Measurements from ENCODE around the gene CIITA.

Gene CIITA

GRCh38 chr16:10867199-10867598 is 9.8 kb upstream of the CIITA start:
- Histone ChIP-seq H3K27me3 (ENCODE audit: low read length) (no peaks in the 10 kb centered on the region), H3K4me2 (ENCODE audit: low read depth, low read length, poor library complexity, severe bottlenecking) (no peak overlapping the region), H3K4me3 (ENCODE audit: insufficient read depth, low read length, poor library complexity, severe bottlenecking) (no peak overlapping the region), H3K9me2 (replicated peaks; ENCODE audit: insufficient read depth, low read length) (no peaks in the 10 kb centered on the region), H2AFZ (ENCODE audit: low read depth, low read length, severe bottlenecking) (no peak overlapping the region), H3K9ac (ENCODE audit: low read length) (no peak overlapping the region), H3K9me3 (ENCODE audit: insufficient read depth, low read length) (no peaks in the 10 kb centered on the region), H3K79me2 (ENCODE audit: insufficient read depth, low read length) (no peaks in the 10 kb centered on the region), H3K36me3 (ENCODE audit: low read length) (no peaks in the 10 kb centered on the region; the same call in 1 of the 2 replicates), H3F3A (ENCODE audit: insufficient read depth) (peaks cover 16% of the 10 kb centered on the region; the same call in 1 of the 2 replicates), H3K27ac (ENCODE audit: low read depth, low read length) (no peak overlapping the region; the same call in 1 of the 2 replicates), H4K20me1 (ENCODE audit: low read depth, low read length) (no peaks in the 10 kb centered on the region)
- TF ChIP-seq EZH2phosphoT487 (conservative IDR thresholded peaks at IDR 0.05; ENCODE audit: low read length) = no peak
- TF ChIP-seq, protein P1, sequence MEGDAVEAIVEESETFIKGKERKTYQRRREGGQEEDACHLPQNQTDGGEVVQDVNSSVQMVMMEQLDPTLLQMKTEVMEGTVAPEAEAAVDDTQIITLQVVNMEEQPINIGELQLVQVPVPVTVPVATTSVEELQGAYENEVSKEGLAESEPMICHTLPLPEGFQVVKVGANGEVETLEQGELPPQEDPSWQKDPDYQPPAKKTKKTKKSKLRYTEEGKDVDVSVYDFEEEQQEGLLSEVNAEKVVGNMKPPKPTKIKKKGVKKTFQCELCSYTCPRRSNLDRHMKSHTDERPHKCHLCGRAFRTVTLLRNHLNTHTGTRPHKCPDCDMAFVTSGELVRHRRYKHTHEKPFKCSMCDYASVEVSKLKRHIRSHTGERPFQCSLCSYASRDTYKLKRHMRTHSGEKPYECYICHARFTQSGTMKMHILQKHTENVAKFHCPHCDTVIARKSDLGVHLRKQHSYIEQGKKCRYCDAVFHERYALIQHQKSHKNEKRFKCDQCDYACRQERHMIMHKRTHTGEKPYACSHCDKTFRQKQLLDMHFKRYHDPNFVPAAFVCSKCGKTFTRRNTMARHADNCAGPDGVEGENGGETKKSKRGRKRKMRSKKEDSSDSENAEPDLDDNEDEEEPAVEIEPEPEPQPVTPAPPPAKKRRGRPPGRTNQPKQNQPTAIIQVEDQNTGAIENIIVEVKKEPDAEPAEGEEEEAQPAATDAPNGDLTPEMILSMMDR (IDR thresholded peaks at IDR 0.05; ENCODE audit: insufficient read depth, low read length, poor library complexity, severe bottlenecking) = no peak

DNA sequence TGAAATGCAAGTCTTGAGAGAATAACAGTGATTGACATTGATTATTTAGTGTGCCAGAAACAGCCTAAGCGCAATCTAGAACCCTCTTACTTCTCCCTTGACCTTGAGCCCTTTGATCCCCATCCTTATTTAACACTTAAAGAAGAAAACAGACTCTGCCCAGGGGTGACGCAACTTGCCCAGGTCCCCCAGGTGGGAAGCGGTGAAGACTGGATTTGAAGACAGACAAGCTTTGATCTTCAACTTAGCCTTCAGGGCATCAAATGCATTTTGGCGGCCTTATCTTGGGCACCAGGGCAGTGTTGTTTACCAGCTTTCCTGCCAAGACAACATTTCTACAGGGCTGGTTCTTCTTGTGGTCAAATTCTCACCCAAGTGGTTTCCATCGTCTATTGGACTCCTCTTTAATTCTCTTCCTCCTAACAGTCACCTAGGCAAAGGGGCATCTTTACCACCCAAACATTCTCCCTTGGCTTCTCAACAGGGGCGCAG is 8.9 kb upstream of the CIITA start:
- H3K9me2 ChIP-seq (replicated peaks; ENCODE audit: insufficient read depth, low read length) = no peaks in the 10 kb centered on the region
- no peak overlapping the region for H3K4me3 ChIP-seq (ENCODE audit: insufficient read depth, low read length, poor library complexity, severe bottlenecking)
- no peaks in the 10 kb centered on the region for H4K20me1 ChIP-seq (ENCODE audit: low read depth, low read length)
- peaks cover 16% of the 10 kb centered on the region; the same call in 1 of the 2 replicates for H3F3A ChIP-seq (ENCODE audit: insufficient read depth)
- no peaks in the 10 kb centered on the region; the same call in 1 of the 2 replicates for H3K36me3 ChIP-seq (ENCODE audit: low read length)
- peak overlapping the region; percentile 61 for H3K27ac ChIP-seq (ENCODE audit: low read depth, low read length)
- no peak for TF ChIP-seq EZH2phosphoT487 (conservative IDR thresholded peaks at IDR 0.05; ENCODE audit: low read length)
- TF ChIP-seq, protein P1 (IDR thresholded peaks at IDR 0.05; ENCODE audit: insufficient read depth, low read length, poor library complexity, severe bottlenecking) = no peak
- H3K4me2 ChIP-seq (ENCODE audit: low read depth, low read length, poor library complexity, severe bottlenecking) = peak overlapping the region; percentile 51
- H3K79me2 ChIP-seq (ENCODE audit: insufficient read depth, low read length) = no peaks in the 10 kb centered on the region
- H3K27me3 ChIP-seq (ENCODE audit: low read length) = no peaks in the 10 kb centered on the region
- H3K9me3 ChIP-seq (ENCODE audit: insufficient read depth, low read length) = no peaks in the 10 kb centered on the region
- peak overlapping the region; percentile 28 for H2AFZ ChIP-seq (ENCODE audit: low read depth, low read length, severe bottlenecking)
- H3K9ac ChIP-seq (ENCODE audit: low read length) = peak overlapping the region; percentile 31; the same call in 1 of the 2 replicates

GRCh38 chr16:10868596-10869469 is 8.2 kb upstream of the CIITA start:
- H3K9me3 ChIP-seq (ENCODE audit: insufficient read depth, low read length) = no peaks in the 10 kb centered on the region
- H3K36me3 ChIP-seq (ENCODE audit: low read length) = no peaks in the 10 kb centered on the region; the same call in 1 of the 2 replicates
- no peaks in the 10 kb centered on the region for H3K27me3 ChIP-seq (ENCODE audit: low read length)
- TF ChIP-seq, protein P1 (IDR thresholded peaks at IDR 0.05; ENCODE audit: insufficient read depth, low read length, poor library complexity, severe bottlenecking) = no peak
- TF ChIP-seq EZH2phosphoT487 (conservative IDR thresholded peaks at IDR 0.05; ENCODE audit: low read length) = no peak
- peak overlapping the region; percentile 31; the same call in 1 of the 2 replicates for H3K9ac ChIP-seq (ENCODE audit: low read length)
- no peaks in the 10 kb centered on the region for H3K79me2 ChIP-seq (ENCODE audit: insufficient read depth, low read length)
- H4K20me1 ChIP-seq (ENCODE audit: low read depth, low read length) = no peaks in the 10 kb centered on the region
- peak overlapping the region; percentile 51 for H3K4me2 ChIP-seq (ENCODE audit: low read depth, low read length, poor library complexity, severe bottlenecking)
- H3F3A ChIP-seq (ENCODE audit: insufficient read depth) = peaks cover 16% of the 10 kb centered on the region; the same call in 1 of the 2 replicates
- peak overlapping the region; percentile 28 for H2AFZ ChIP-seq (ENCODE audit: low read depth, low read length, severe bottlenecking)
- no peaks in the 10 kb centered on the region for H3K9me2 ChIP-seq (replicated peaks; ENCODE audit: insufficient read depth, low read length)
- H3K4me3 ChIP-seq (ENCODE audit: insufficient read depth, low read length, poor library complexity, severe bottlenecking) = peak overlapping the region; percentile 1
- peak overlapping the region; percentile 61 for H3K27ac ChIP-seq (ENCODE audit: low read depth, low read length)

Measured in SU-DHL-6 (cell line).